ENCODE results near the gene RNF144A. TPM values are rescaled to one million over a fixed set of nuclear protein-coding genes. Genes with fewer than 3 reads are reported as not detected.

RNF144A gene
- total RNA-seq, 4 donors from 2014 or later = 9.1 to 16.5 (median 13.9) TPM

DNA sequence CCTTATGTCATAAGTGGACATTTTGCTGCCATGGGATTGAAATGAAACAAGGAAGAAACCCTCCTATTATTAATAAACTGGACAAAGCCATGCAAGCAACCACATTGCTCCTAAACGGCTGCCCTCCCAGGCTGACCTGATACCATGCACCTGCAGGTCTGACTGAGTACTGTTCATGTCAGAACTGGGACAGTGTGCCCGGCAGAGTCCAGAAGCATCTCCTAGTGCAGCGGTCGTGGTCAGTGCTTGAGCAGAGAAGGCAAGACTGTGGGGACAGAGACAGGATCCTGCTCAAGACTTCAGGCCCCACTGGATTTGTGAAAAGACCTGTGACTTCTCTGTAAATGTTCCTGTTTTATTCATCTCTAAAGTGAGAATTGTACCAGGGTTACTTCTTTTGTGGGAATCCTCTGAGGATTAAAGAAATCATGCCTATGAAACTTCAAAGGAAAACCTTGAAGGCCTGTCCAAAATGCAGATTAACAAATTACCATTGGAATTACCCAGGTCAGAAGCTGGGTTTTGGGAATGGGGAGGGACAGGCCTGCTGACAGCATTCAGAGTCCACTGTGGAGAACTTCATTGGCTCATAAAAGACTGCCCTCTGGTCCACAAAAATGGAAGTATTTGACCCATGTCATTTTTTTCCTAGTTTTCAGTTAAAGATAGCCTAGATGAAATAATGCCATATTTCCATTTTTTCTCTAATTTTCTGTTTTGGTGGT, 13.9 kb downstream of the RNF144A start:
- no peak for TF ChIP-seq POLR2A (IDR thresholded peaks at IDR 0.05)
- TF ChIP-seq, protein P1, sequence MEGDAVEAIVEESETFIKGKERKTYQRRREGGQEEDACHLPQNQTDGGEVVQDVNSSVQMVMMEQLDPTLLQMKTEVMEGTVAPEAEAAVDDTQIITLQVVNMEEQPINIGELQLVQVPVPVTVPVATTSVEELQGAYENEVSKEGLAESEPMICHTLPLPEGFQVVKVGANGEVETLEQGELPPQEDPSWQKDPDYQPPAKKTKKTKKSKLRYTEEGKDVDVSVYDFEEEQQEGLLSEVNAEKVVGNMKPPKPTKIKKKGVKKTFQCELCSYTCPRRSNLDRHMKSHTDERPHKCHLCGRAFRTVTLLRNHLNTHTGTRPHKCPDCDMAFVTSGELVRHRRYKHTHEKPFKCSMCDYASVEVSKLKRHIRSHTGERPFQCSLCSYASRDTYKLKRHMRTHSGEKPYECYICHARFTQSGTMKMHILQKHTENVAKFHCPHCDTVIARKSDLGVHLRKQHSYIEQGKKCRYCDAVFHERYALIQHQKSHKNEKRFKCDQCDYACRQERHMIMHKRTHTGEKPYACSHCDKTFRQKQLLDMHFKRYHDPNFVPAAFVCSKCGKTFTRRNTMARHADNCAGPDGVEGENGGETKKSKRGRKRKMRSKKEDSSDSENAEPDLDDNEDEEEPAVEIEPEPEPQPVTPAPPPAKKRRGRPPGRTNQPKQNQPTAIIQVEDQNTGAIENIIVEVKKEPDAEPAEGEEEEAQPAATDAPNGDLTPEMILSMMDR (IDR thresholded peaks at IDR 0.05) = no peak
- Histone ChIP-seq H3K36me3 (no peaks in the 10 kb centered on the region), H3K4me1 (no peaks in the 10 kb centered on the region), H3K4me3 (no peak overlapping the region), H3K9me3 (no peaks in the 10 kb centered on the region), H3K27me3 (no peaks in the 10 kb centered on the region), H3K27ac (no peak overlapping the region)
- DNase-seq = no peak

DNA sequence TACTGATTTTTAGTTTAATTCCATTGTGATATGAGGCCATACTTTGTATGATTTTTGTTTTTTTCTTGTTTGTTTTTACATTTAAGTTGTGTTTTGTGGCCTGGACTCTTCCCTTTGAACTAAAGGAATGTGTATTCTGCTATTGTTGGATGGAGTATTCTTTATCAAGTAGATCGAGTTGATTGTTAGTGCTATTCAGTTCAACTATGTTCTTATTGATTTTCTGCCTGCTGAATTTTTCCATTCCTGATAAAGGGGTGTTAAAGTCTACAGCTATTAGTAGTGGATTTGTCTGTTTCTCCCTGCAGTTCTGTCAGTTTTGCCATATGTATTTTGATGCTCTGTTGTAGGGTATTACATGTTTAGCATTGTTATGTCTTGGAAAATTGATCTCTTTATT, 14.5 kb downstream of the RNF144A start:
- no peaks in the 10 kb centered on the region for H3K4me1 ChIP-seq
- H3K4me3 ChIP-seq = no peak overlapping the region
- no peak for DNase-seq
- H3K9me3 ChIP-seq = no peaks in the 10 kb centered on the region
- no peaks in the 10 kb centered on the region for H3K36me3 ChIP-seq
- no peak overlapping the region for H3K27ac ChIP-seq
- TF ChIP-seq, protein P1 (IDR thresholded peaks at IDR 0.05) = no peak
- no peak for TF ChIP-seq POLR2A (IDR thresholded peaks at IDR 0.05)
- no peaks in the 10 kb centered on the region for H3K27me3 ChIP-seq

- Histone ChIP-seq H3K36me3 (no peaks in the 10 kb centered on the region), H3K4me3 (no peak overlapping the region), H3K9me3 (no peaks in the 10 kb centered on the region), H3K27ac (no peak overlapping the region), H3K4me1 (no peaks in the 10 kb centered on the region), H3K27me3 (no peaks in the 10 kb centered on the region)
- TF ChIP-seq, protein P1 (IDR thresholded peaks at IDR 0.05) = no peak
- no peak for TF ChIP-seq POLR2A (IDR thresholded peaks at IDR 0.05)
- no peak for DNase-seq
Measured at GRCh38 chr2:6932206-6932605, 15.0 kb downstream of the RNF144A start.

GRCh38 chr2:6932828-6933227, 15.6 kb downstream of the RNF144A start:
- Histone ChIP-seq H3K36me3 (no peaks in the 10 kb centered on the region), H3K27me3 (no peaks in the 10 kb centered on the region), H3K4me3 (no peak overlapping the region), H3K4me1 (no peaks in the 10 kb centered on the region), H3K27ac (no peak overlapping the region), H3K9me3 (no peaks in the 10 kb centered on the region)
- DNase-seq = no peak
- TF ChIP-seq, protein P1 (IDR thresholded peaks at IDR 0.05) = no peak
- TF ChIP-seq POLR2A (IDR thresholded peaks at IDR 0.05) = no peak

GRCh38 chr2:6933911-6934310, 16.7 kb downstream of the RNF144A start:
- TF ChIP-seq, protein P1 (IDR thresholded peaks at IDR 0.05) = no peak
- no peak for TF ChIP-seq POLR2A (IDR thresholded peaks at IDR 0.05)
- H3K4me1 ChIP-seq = no peaks in the 10 kb centered on the region
- H3K9me3 ChIP-seq = no peaks in the 10 kb centered on the region
- no peak overlapping the region for H3K4me3 ChIP-seq
- no peaks in the 10 kb centered on the region for H3K27me3 ChIP-seq
- no peak for DNase-seq
- H3K36me3 ChIP-seq = no peaks in the 10 kb centered on the region
- no peak overlapping the region for H3K27ac ChIP-seq

Measured in Peyer's patch (tissue), 4 donors.